Naive B cell (primary cell): ENCODE measurements around the gene PDE10A. TPM values are rescaled to one million over a fixed set of nuclear protein-coding genes. Genes with fewer than 3 reads are reported as not detected.
"Not testable (repeated sequence)": the region's sequence is repeated elsewhere in the genome, so short reads cannot be mapped to it uniquely, and the experiment has no call there.

Experiments
- ATAC-seq, 2 donors: fragments of 150-1000 bp; cut with Tn5 transposase; 2 replicates each; pipeline ENCODE4 v1.10.0; 2021; ENCODE audit warnings: low read depth in 2 of 2, mild to moderate bottlenecking in 2 of 2, moderate library complexity in 2 of 2
- DNase-seq: peaks from one replicate; pipeline ENCODE4 v3.0.0; 2022
- H3K27ac Mint-ChIP-seq, 6 donors: one replicate each; pipeline ENCODE4 v1.8.0; 2020 to 2022; ENCODE audit warnings: mild to moderate bottlenecking in 6 of 6, mixed read lengths in 6 of 6, moderate library complexity in 5 of 6, inconsistent platforms in 2 of 6
- H3K27me3 Mint-ChIP-seq, 3 donors: one replicate each; pipeline ENCODE4 v1.8.0; 2021 to 2022; ENCODE audit warnings: mixed read lengths in 3 of 3, mild to moderate bottlenecking in 1 of 3
- H3K36me3 Mint-ChIP-seq, 2 donors: one replicate each; pipeline ENCODE4 v1.8.0; 2020 to 2022; ENCODE audit warnings: mixed read lengths in 2 of 2, inconsistent platforms in 1 of 2, mild to moderate bottlenecking in 1 of 2
- H3K4me1 Mint-ChIP-seq, 3 donors: one replicate each; pipeline ENCODE4 v1.8.0; 2020 to 2022; ENCODE audit warnings: mixed read lengths in 3 of 3, inconsistent platforms in 1 of 3, mild to moderate bottlenecking in 1 of 3, moderate library complexity in 1 of 3
- H3K4me3 Mint-ChIP-seq, 8 donors: one replicate each; pipeline ENCODE4 v1.8.0; 2020 to 2022; ENCODE audit warnings: mild to moderate bottlenecking in 8 of 8, mixed read lengths in 8 of 8, moderate library complexity in 8 of 8, inconsistent platforms in 2 of 8
- H3K9me3 Mint-ChIP-seq, 7 donors: one replicate each; pipeline ENCODE4 v1.8.0; 2020 to 2022; ENCODE audit warnings: mixed read lengths in 7 of 7, mild to moderate bottlenecking in 5 of 7, inconsistent platforms in 2 of 7, moderate library complexity in 1 of 7
- polyA plus RNA-seq, 6 donors: library from polyadenylated mRNA; unstranded; fragments of 300-500 nt; fragmentation: Illumina TruSeq; gene quantifications; one replicate each; pipeline ENCODE4 v1.2.3, GENCODE V29; 2021; ENCODE audit warnings: low read depth in 6 of 6

PDE10A gene
- polyA plus RNA-seq, 6 donors from 2014 or later = not detected

- H3K4me1 Mint-ChIP-seq = no peaks in the 10 kb centered on the region
- no peaks in the 10 kb centered on the region for H3K36me3 Mint-ChIP-seq
- H3K4me3 Mint-ChIP-seq = no peak overlapping the region
- no peak for ATAC-seq
- no peak for DNase-seq
- peaks cover 0 to 6% (median 3%) of the 10 kb centered on the region in 7 donors for H3K9me3 Mint-ChIP-seq
- H3K27me3 Mint-ChIP-seq = no peaks in the 10 kb centered on the region
- no peak overlapping the region for H3K27ac Mint-ChIP-seq
Observed at GRCh38 chr6:165488624-165489295, 174.3 kb downstream of the PDE10A start.

- Mint-ChIP-seq H3K27me3 (no peaks in the 10 kb centered on the region), H3K9me3 (peaks cover 0 to 6% (median 3%) of the 10 kb centered on the region in 7 donors), H3K27ac (no peak overlapping the region), H3K36me3 (no peaks in the 10 kb centered on the region), H3K4me3 (no peak overlapping the region), H3K4me1 (no peaks in the 10 kb centered on the region)
- no peak for DNase-seq
- ATAC-seq = no peak
Observed at GRCh38 chr6:165487950-165488349, 175.1 kb downstream of the PDE10A start.

GRCh38 chr6:165487347-165487746 is 175.7 kb downstream of the PDE10A start:
- no peak for DNase-seq
- no peak for ATAC-seq
- H3K4me3 Mint-ChIP-seq = no peak overlapping the region
- no peaks in the 10 kb centered on the region for H3K4me1 Mint-ChIP-seq
- no peaks in the 10 kb centered on the region for H3K27me3 Mint-ChIP-seq
- H3K36me3 Mint-ChIP-seq = no peaks in the 10 kb centered on the region
- no peak overlapping the region for H3K27ac Mint-ChIP-seq
- H3K9me3 Mint-ChIP-seq = peaks cover 0 to 6% (median 3%) of the 10 kb centered on the region in 7 donors

- ATAC-seq (no peak), DNase-seq (no peak)
- Mint-ChIP-seq H3K27ac (no peak overlapping the region), H3K36me3 (no peaks in the 10 kb centered on the region), H3K4me3 (no peak overlapping the region), H3K9me3 (peaks cover 0 to 4% (median 0%) of the 10 kb centered on the region in 7 donors), H3K4me1 (no peaks in the 10 kb centered on the region), H3K27me3 (no peaks in the 10 kb centered on the region)
Observed at GRCh38 chr6:165486183-165487137, 176.6 kb downstream of the PDE10A start.

GRCh38 chr6:165484178-165484889 is 178.7 kb downstream of the PDE10A start:
- H3K36me3 Mint-ChIP-seq = no peaks in the 10 kb centered on the region
- DNase-seq (no peak), ATAC-seq (no peak)
- H3K9me3 Mint-ChIP-seq = peaks cover 0 to 2% (median 0%) of the 10 kb centered on the region in 7 donors
- no peak overlapping the region for H3K4me3 Mint-ChIP-seq
- H3K27me3 Mint-ChIP-seq = no peaks in the 10 kb centered on the region
- H3K27ac Mint-ChIP-seq = no peak overlapping the region
- no peaks in the 10 kb centered on the region for H3K4me1 Mint-ChIP-seq

GRCh38 chr6:165481921-165482320 is 181.1 kb downstream of the PDE10A start:
- H3K36me3 Mint-ChIP-seq = no peaks in the 10 kb centered on the region
- peaks cover 0 to 2% (median 0%) of the 10 kb centered on the region in 7 donors for H3K9me3 Mint-ChIP-seq
- H3K4me1 Mint-ChIP-seq = no peaks in the 10 kb centered on the region
- H3K4me3 Mint-ChIP-seq = no peak overlapping the region
- DNase-seq (no peak), ATAC-seq (no peak)
- H3K27ac Mint-ChIP-seq = no peak overlapping the region
- no peaks in the 10 kb centered on the region for H3K27me3 Mint-ChIP-seq

- no peak overlapping the region for H3K4me3 Mint-ChIP-seq
- H3K36me3 Mint-ChIP-seq = no peaks in the 10 kb centered on the region
- H3K27me3 Mint-ChIP-seq = no peaks in the 10 kb centered on the region
Observed at GRCh38 chr6:165480916-165481315, 182.1 kb downstream of the PDE10A start.

GRCh38 chr6:165478581-165478980 is 184.5 kb downstream of the PDE10A start:
- Mint-ChIP-seq H3K27ac (no peak overlapping the region), H3K4me1 (no peaks in the 10 kb centered on the region), H3K9me3 (no peaks in the 10 kb centered on the region), H3K4me3 (no peak overlapping the region), H3K27me3 (no peaks in the 10 kb centered on the region), H3K36me3 (no peaks in the 10 kb centered on the region)
- ATAC-seq (no peak), DNase-seq (no peak)

More at GRCh38 chr6:165480916-165481315, 182.1 kb downstream of the PDE10A start:
- no peak for DNase-seq
- Mint-ChIP-seq H3K27ac (no peak overlapping the region), H3K4me1 (no peaks in the 10 kb centered on the region), H3K9me3 (peaks cover 0 to 1% (median 0%) of the 10 kb centered on the region in 7 donors)
- no peak for ATAC-seq

GRCh38 chr6:165469483-165469882 is 193.6 kb downstream of the PDE10A start:
- Mint-ChIP-seq H3K36me3 (peaks cover 0 to 2% of the 10 kb centered on the region in 2 donors), H3K4me3 (no peak overlapping the region), H3K27me3 (no peaks in the 10 kb centered on the region)

GRCh38 chr6:165468340-165469235 is 194.5 kb downstream of the PDE10A start:
- Mint-ChIP-seq H3K27me3 (no peaks in the 10 kb centered on the region), H3K36me3 (peaks cover 0 to 5% of the 10 kb centered on the region in 2 donors), H3K4me1 (no peaks in the 10 kb centered on the region), H3K9me3 (peaks cover 9 to 23% (median 13%) of the 10 kb centered on the region in 7 donors), H3K27ac (no peak overlapping the region), H3K4me3 (no peak overlapping the region)
- ATAC-seq (no peak), DNase-seq (no peak)

More at GRCh38 chr6:165469483-165469882, 193.6 kb downstream of the PDE10A start:
- DNase-seq = no peak
- H3K4me1 Mint-ChIP-seq = no peaks in the 10 kb centered on the region
- ATAC-seq = no peak
- H3K9me3 Mint-ChIP-seq = peaks cover 1 to 14% (median 7%) of the 10 kb centered on the region in 7 donors
- H3K27ac Mint-ChIP-seq = no peak overlapping the region

- ATAC-seq = not testable (repeated sequence)
Observed at GRCh38 chr6:165463499-165463898, 199.5 kb downstream of the PDE10A start.

GRCh38 chr6:165459605-165460301 is 203.3 kb downstream of the PDE10A start:
- peaks cover 8 to 36% (median 20%) of the 10 kb centered on the region in 7 donors for H3K9me3 Mint-ChIP-seq
- H3K27me3 Mint-ChIP-seq, DNase-seq, H3K4me1 Mint-ChIP-seq, H3K27ac Mint-ChIP-seq, H3K36me3 Mint-ChIP-seq, ATAC-seq, H3K4me3 Mint-ChIP-seq: not testable (repeated sequence)

More at GRCh38 chr6:165463499-165463898, 199.5 kb downstream of the PDE10A start:
- not testable (repeated sequence) for H3K27ac Mint-ChIP-seq, H3K4me1 Mint-ChIP-seq, H3K27me3 Mint-ChIP-seq, DNase-seq, H3K4me3 Mint-ChIP-seq, H3K36me3 Mint-ChIP-seq
- peaks cover 12 to 47% (median 18%) of the 10 kb centered on the region in 7 donors for H3K9me3 Mint-ChIP-seq
